ENCODE measurements around the gene ANTXR2.
"Not testable (repeated sequence)": the region's sequence is repeated elsewhere in the genome, so short reads cannot be mapped to it uniquely, and the experiment has no call there.

ANTXR2 gene

DNA sequence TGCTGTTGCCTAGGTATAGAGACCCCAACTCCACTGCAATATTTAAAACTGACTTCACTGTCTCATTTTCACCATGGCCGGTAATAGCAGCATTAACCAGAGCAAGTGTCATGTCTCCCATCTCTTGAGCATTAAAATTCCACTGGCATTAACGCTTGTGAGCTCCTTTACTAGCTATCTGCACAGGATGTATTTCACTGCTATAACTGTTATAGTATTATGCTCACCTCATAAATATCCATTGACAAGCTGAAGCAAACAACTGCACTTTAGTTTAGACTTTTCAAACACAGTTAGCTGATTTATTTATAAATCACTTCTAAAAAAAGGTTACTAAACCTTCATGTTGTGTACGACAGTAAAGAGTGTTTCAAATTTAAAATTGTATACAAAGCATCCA is 157.8 kb downstream of the ANTXR2 start:
- Mint-ChIP-seq H3K4me3 (no peak overlapping the region), H3K36me3 (no peaks in the 10 kb centered on the region), H3K9me3 (no peaks in the 10 kb centered on the region), H3K27me3 (no peaks in the 10 kb centered on the region), H3K4me1 (peaks cover 6% of the 10 kb centered on the region), H3K27ac (no peak overlapping the region)

DNA sequence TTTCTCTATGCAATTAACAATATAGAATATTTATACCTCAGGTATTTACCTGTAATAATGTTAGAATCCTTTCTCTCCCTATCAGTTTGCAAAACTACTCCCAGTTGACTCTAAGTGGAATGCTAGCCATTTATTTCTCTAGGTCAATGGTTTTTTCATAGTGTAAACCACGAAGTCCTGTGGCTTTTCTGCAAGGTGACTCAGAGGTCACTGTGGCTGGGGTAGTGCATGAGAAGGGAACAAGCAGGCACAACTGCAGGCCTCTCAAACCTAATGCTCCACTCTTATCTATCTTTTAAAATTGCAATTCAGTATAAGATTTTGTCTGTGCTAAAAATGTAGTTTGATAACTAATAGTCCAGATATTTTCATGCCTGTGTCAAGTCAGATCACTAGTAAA is 159.4 kb downstream of the ANTXR2 start:
- Mint-ChIP-seq H3K4me1 (peaks cover 6% of the 10 kb centered on the region), H3K4me3 (no peak overlapping the region)

DNA sequence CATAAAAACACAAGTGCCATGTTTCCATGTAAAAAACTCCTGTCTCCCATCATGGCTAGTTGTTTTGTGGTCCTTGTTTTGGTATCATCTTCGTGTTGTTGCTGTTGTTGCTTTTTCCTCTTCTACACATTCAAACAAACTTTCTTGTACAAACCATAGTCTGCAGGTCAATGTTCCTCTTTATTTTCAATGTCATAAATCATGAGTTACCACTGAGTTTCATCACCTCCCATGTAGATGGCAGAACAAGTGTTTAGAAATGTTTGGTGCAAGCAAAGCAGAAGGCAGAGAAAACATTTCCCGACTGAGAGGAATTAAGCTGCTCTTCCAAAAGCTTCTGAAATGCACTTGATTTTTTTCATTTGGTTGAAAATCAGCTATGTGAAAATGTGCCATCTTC is 166.0 kb downstream of the ANTXR2 start:
- H3K4me3 Mint-ChIP-seq, result no peak overlapping the region
- no peak overlapping the region for H3K27ac Mint-ChIP-seq
- peaks cover 4% of the 10 kb centered on the region for H3K9me3 Mint-ChIP-seq
- peaks cover 17% of the 10 kb centered on the region for H3K4me1 Mint-ChIP-seq
- no peaks in the 10 kb centered on the region for H3K27me3 Mint-ChIP-seq
- H3K36me3 Mint-ChIP-seq, result peaks cover 15% of the 10 kb centered on the region

More for the DNA sequence above, 159.4 kb downstream of the ANTXR2 start:
- Mint-ChIP-seq H3K27me3 (no peaks in the 10 kb centered on the region), H3K27ac (no peak overlapping the region), H3K36me3 (peaks cover 1% of the 10 kb centered on the region), H3K9me3 (no peaks in the 10 kb centered on the region)

DNA sequence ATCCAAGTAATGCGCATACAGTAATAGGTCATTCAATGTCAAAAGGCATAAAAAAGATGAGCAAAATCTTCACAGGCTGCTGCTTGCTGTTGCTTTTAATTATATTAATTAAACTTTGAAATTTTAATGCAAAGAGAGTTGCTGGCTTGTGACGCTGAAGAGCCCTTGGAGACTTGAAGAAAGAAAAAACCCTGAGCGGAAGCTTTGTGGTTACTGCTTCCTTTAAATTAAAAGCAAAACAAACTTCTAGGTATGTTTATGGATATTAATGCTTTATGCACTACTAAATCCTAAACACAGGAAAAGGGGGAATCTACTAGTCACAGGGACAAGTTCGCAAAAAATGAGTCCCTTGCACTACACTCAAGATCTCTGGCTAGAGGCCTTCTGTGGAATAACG is 166.7 kb downstream of the ANTXR2 start:
- no peak overlapping the region for H3K27ac Mint-ChIP-seq
- peaks cover 4% of the 10 kb centered on the region for H3K9me3 Mint-ChIP-seq
- no peaks in the 10 kb centered on the region for H3K27me3 Mint-ChIP-seq
- peaks cover 17% of the 10 kb centered on the region for H3K4me1 Mint-ChIP-seq
- H3K36me3 Mint-ChIP-seq, result peaks cover 15% of the 10 kb centered on the region
- H3K4me3 Mint-ChIP-seq, result no peak overlapping the region

DNA sequence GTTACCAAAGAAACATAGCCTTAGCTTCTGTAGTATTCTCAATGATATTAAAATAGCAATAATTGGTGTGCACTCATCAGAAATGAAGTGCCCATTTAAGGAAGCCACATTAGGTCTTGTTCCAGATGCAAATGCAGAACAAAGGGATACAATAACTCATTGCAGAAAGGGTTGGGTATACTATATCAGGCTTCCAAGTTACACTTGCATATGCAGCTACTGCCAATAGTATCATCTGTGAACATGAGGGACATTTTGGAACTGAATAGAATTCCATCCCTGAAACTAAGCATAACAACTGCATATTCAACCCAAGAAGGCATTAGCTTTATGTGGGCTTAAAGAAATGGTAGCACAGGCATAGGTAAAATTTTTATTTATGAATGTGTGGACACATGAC is 167.8 kb downstream of the ANTXR2 start:
- no peaks in the 10 kb centered on the region for H3K27me3 Mint-ChIP-seq
- no peak overlapping the region for H3K27ac Mint-ChIP-seq
- H3K9me3 Mint-ChIP-seq, result peaks cover 4% of the 10 kb centered on the region
- H3K4me1 Mint-ChIP-seq, result peaks cover 17% of the 10 kb centered on the region
- H3K36me3 Mint-ChIP-seq, result peaks cover 15% of the 10 kb centered on the region
- H3K4me3 Mint-ChIP-seq, result no peak overlapping the region

DNA sequence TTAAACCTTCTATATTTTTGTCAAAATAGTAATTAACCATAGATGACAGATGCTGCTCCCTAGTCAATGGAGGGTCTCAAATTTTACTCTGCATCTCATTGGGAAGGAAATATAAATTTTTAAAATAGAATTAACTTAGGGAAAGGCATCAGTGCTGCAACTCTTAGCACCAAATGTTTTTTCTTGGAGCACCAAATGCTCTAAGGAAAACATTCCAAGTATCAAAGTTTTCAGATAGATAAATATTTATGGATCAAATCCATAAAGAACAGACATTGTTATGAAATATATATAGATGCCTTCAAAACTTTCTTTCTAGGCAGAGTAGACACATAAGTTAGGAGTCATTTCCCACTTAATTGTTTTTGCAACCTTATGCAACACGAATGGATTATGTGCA is 168.7 kb downstream of the ANTXR2 start:
- H3K27ac Mint-ChIP-seq, result no peak overlapping the region
- H3K4me3 Mint-ChIP-seq, result no peak overlapping the region
- H3K27me3 Mint-ChIP-seq, result no peaks in the 10 kb centered on the region
- peaks cover 4% of the 10 kb centered on the region for H3K9me3 Mint-ChIP-seq
- peaks cover 17% of the 10 kb centered on the region for H3K4me1 Mint-ChIP-seq
- peaks cover 15% of the 10 kb centered on the region for H3K36me3 Mint-ChIP-seq

DNA sequence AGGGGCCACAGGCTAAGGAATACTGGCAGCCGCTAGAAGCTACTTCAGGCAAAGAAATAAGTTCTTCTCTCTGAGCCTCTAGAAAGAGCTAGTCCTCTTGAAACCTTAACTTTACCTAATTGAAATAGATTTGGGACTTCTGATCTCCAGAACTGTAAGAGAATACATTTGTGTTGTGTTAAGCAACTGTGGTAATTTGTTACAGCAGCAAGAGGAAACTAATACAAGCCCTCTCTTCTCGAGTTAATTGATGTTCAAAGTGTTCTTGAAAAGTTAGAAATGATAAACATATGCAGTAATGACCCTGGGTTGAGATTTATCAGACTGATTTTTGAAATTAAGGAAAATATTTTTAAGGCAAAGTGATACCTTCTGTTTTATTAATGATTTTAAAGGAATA is 172.8 kb downstream of the ANTXR2 start:
- Mint-ChIP-seq H3K4me3 (no peak overlapping the region), H3K4me1 (no peaks in the 10 kb centered on the region), H3K27me3 (peaks cover 3% of the 10 kb centered on the region), H3K9me3 (no peaks in the 10 kb centered on the region), H3K27ac (no peak overlapping the region), H3K36me3 (peaks cover 2% of the 10 kb centered on the region)

DNA sequence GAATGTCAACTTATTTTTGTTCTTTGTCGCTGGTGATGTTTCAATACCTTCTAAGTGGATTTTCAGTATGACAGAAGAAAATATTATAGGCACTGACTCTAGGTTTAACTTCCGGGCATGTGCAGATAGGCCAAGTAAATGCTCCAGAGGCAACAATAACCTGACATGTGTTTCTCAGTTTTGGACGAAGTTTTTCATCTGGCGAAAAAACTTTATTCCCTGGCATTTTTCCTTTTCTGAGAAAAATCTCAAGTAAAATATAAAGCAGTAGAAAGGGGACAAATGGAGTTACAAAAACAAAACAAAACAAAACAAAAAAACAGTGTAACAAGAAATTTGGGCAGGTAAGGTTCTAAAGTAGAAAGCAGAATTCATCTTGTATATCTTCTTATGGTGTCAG is 173.5 kb downstream of the ANTXR2 start:
- Mint-ChIP-seq H3K9me3 (no peaks in the 10 kb centered on the region), H3K27ac (no peak overlapping the region), H3K27me3 (peaks cover 3% of the 10 kb centered on the region), H3K4me1 (no peaks in the 10 kb centered on the region), H3K36me3 (peaks cover 2% of the 10 kb centered on the region), H3K4me3 (no peak overlapping the region)

DNA sequence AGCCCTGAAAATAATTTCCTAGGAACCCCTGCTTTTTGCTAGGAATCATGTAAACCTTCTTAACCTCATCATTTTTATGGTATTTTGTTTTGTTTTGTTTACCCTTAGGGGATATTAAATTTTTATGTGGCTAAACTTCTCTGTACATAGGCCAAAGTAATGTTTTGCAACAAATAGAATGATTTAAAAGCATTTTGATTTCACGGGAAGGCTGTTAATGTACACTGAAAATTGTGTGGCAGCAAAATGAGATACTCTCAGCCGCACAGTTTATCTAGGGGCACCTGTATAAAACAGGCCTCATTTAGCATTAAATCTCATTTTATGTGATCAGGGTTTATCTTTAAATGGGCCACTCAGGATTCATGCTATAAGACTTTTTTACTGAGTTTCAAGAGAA is 175.0 kb downstream of the ANTXR2 start:
- H3K4me3 Mint-ChIP-seq, result no peak overlapping the region
- no peaks in the 10 kb centered on the region for H3K36me3 Mint-ChIP-seq
- peaks cover 3% of the 10 kb centered on the region for H3K27me3 Mint-ChIP-seq
- no peak overlapping the region for H3K27ac Mint-ChIP-seq
- no peaks in the 10 kb centered on the region for H3K4me1 Mint-ChIP-seq
- H3K9me3 Mint-ChIP-seq, result no peaks in the 10 kb centered on the region

DNA sequence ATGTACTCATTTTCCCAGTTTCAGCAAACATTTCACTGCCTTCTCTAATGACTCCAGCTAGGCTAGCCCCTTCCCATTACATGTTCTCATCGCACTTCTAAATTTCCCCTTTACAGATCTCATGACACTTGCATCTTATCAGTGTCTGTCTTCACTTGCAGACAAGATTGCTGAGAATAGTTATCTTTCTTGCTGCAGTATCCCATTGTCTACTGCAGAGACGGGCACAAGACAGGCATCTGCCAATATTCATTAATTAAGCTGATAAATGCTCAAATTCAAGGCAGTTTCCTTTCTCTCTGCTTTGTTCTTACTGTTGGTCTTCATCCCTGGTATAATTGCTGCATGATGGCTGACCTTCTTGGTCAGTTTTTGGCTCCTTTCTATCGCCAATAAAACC is 175.9 kb downstream of the ANTXR2 start:
- no peak overlapping the region for H3K27ac Mint-ChIP-seq
- H3K4me3 Mint-ChIP-seq, result no peak overlapping the region
- H3K4me1 Mint-ChIP-seq, result no peaks in the 10 kb centered on the region
- no peaks in the 10 kb centered on the region for H3K36me3 Mint-ChIP-seq
- no peaks in the 10 kb centered on the region for H3K9me3 Mint-ChIP-seq
- H3K27me3 Mint-ChIP-seq, result peaks cover 3% of the 10 kb centered on the region

DNA sequence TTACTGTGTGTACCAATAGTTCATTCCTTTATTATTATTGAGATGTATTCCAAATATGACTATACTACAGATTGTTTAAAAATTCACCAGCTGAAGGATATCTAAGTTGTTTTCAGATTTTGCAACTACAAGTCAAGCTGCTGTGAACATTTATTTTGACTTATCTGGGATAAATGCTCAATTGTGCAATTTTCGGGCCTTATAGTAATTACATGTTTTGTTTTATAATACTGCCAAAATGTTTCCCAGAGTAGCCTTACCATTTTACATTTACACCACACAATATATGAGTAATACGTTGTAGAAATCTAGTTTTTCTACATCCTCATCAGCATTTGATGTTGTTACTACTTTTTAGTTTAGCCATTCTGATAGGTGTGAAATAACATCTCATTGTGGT is 179.6 kb downstream of the ANTXR2 start:
- H3K27me3 Mint-ChIP-seq, result peaks cover 3% of the 10 kb centered on the region
- H3K27ac Mint-ChIP-seq, result no peak overlapping the region
- no peaks in the 10 kb centered on the region for H3K36me3 Mint-ChIP-seq
- H3K4me1 Mint-ChIP-seq, result no peaks in the 10 kb centered on the region
- H3K4me3 Mint-ChIP-seq, result no peak overlapping the region
- no peaks in the 10 kb centered on the region for H3K9me3 Mint-ChIP-seq

DNA sequence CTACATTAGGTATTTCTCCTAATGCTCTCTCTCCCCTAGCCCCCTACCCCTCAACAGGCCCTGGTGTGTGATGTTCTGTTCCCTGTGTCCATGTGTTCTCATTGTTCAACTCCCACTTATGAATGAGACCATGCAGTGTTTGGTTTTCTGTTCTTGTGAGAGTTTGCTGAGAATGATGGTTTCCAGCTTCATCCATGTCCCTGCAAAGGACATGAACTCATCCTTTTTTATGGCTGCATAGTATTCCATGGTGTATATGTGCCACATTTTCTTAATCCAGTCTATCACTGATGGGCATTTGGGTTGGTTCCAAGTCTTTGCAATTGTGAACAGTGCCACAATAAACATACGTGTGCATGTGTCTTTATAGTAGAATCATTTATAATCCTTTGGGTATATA is 184.0 kb downstream of the ANTXR2 start:
- not testable (repeated sequence) for H3K4me1 Mint-ChIP-seq, H3K9me3 Mint-ChIP-seq, H3K36me3 Mint-ChIP-seq, H3K27ac Mint-ChIP-seq, H3K27me3 Mint-ChIP-seq, H3K4me3 Mint-ChIP-seq

DNA sequence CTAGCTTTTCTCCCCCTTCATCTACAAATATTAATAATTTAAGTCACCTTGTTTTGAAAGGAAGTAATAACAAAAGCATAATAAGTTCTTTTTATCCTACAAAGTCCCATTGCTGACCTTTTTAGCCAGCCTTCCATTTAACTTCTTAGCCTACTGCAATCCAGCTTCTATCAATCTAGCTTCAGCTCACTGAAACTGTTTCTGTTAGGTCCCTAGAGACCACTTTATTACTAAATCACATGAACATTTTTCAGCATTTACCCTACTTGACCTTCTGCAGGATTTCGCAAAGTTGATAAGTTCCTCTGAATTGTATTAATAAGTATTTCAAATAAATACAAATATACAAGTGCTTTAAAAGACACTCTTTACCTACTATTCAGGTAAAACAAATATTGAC is 186.5 kb downstream of the ANTXR2 start:
- H3K27ac Mint-ChIP-seq, result no peak overlapping the region
- no peaks in the 10 kb centered on the region for H3K9me3 Mint-ChIP-seq

DNA sequence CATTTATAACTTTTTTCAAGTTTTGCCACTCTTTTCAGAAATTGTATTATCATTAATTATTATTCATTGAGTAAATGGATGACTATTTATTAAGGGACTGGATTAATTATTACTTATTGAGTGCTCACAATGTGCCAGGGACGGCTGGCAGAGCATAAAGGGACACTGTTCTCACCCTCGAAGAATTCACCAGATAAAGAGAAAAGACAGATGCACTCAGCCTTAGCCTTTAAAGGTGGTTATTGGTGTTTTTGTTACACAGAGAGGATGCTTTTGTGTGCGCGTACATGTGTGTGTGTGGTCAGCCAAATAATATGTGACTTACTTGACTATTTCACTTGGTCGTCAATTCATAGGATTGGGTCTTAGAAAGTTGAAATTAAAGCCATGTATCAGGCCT is 187.0 kb downstream of the ANTXR2 start:
- no peaks in the 10 kb centered on the region for H3K4me1 Mint-ChIP-seq
- no peaks in the 10 kb centered on the region for H3K9me3 Mint-ChIP-seq
- H3K36me3 Mint-ChIP-seq, result no peaks in the 10 kb centered on the region
- H3K4me3 Mint-ChIP-seq, result no peak overlapping the region
- H3K27me3 Mint-ChIP-seq, result no peaks in the 10 kb centered on the region
- H3K27ac Mint-ChIP-seq, result no peak overlapping the region

More for the DNA sequence above, 186.5 kb downstream of the ANTXR2 start:
- no peak overlapping the region for H3K4me3 Mint-ChIP-seq
- H3K4me1 Mint-ChIP-seq, result no peaks in the 10 kb centered on the region
- no peaks in the 10 kb centered on the region for H3K27me3 Mint-ChIP-seq
- H3K36me3 Mint-ChIP-seq, result no peaks in the 10 kb centered on the region

DNA sequence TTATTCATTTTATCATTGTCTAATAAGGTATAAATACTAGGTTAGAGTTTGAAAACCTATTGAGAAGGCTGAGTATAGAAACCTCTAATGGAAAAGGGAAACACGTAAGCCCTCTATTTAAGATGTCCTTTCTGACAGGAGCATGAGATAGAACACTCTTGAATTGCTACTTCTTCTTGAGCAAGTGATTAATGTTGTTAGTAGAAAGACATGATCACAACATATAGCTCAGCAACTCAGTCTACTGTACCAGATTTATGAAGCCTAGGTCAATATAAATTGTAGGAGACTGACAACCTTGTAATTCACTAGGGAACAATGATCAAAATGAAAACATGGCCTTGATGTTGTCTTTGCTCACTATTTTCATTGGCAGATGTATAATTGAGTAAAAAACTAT is 189.7 kb downstream of the ANTXR2 start:
- Mint-ChIP-seq H3K27me3 (no peaks in the 10 kb centered on the region), H3K4me3 (no peak overlapping the region), H3K27ac (no peak overlapping the region), H3K4me1 (no peaks in the 10 kb centered on the region), H3K9me3 (peaks cover under 1% of the 10 kb centered on the region), H3K36me3 (no peaks in the 10 kb centered on the region)

DNA sequence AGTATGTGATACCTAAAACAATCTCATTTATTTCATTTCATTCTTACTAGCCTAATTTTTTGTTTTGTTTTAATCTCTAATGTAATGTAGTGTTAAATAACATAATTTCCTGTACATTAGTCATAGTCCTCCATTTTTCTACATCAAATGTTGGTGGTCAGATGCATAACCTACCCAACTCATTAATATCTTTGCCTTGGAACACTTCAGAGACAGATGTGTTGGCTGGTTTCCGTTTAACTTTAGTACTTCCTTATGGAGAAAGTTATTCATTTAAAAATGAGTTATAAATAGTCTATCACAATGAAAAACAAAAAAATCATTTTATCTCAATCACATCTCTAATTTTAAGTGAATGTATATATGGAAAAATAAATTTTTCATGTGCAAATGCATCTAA is 190.2 kb downstream of the ANTXR2 start:
- peaks cover 5% of the 10 kb centered on the region for H3K9me3 Mint-ChIP-seq
- no peaks in the 10 kb centered on the region for H3K4me1 Mint-ChIP-seq
- no peak overlapping the region for H3K27ac Mint-ChIP-seq
- H3K27me3 Mint-ChIP-seq, result no peaks in the 10 kb centered on the region
- H3K36me3 Mint-ChIP-seq, result no peaks in the 10 kb centered on the region
- H3K4me3 Mint-ChIP-seq, result no peak overlapping the region

DNA sequence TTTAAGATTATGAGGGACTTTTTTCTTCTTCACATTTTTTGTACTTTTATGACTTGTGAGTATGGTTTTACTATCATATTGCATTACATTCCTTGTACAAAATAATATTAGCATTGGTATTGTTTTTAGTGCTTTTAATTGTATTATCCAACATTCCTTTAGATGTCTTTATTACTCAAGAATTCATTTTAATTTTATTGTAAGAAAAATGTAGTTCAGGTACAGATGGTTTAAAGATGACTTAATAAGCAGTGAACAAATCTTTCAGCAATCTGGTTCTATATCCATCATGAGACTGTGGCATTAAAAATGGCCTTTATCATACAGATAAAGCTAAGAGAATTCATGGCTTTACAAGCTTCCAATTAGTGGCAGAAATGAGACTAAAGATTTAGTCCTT is 191.6 kb downstream of the ANTXR2 start:
- H3K9me3 Mint-ChIP-seq, result peaks cover 5% of the 10 kb centered on the region

More for the DNA sequence above, 191.6 kb downstream of the ANTXR2 start:
- Mint-ChIP-seq H3K27ac (no peak overlapping the region), H3K36me3 (no peaks in the 10 kb centered on the region), H3K27me3 (no peaks in the 10 kb centered on the region), H3K4me3 (no peak overlapping the region), H3K4me1 (no peaks in the 10 kb centered on the region)
